Measurements from ENCODE around the gene PSMA3.

Gene PSMA3

DNA sequence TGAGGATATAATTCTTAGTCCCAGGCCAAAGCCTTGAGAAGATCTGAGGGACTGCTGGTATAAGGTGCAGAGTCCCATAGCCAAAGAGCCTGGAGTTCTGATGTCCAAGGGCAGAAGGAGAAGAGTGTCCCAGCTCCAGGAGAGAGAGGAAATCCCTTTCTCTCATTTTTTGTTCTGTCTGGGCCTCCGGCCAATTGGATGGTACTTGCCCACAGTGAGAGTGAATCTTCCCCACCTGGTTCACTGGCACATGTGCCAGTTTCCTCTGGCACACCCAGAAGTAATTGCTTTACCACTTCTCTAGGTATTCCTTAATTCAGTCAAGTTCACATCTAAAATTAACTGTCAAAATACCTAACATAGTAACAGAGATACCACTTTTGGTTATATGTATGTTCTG is 69.1 kb downstream of the PSMA3 start:
- Histone ChIP-seq H3K9me3 (ENCODE audit: control extremely low read depth in 1 of 5, control insufficient read depth in 4 of 5, insufficient read depth in 2 of 5, low read depth in 1 of 5, low read length in 4 of 5) (no peaks in the 10 kb centered on the region), H3K27me3 (replicated peaks in 2 of 5; ENCODE audit: control insufficient read depth in 4 of 5, insufficient read depth in 5 of 5, low read length in 4 of 5) (no peaks in the 10 kb centered on the region), H3K4me3 (ENCODE audit: control insufficient read depth in 1 of 7, extremely low read depth in 1 of 7, insufficient read depth in 4 of 7, low read depth in 2 of 7, low read length in 6 of 7) (no peak overlapping the region), H3K36me3 (ENCODE audit: control insufficient read depth in 4 of 4, insufficient read depth in 4 of 4, low read length in 3 of 4) (peaks cover 6 to 41% (median 16%) of the 10 kb centered on the region in 4 experiments), H3K27ac (ENCODE audit: insufficient read depth in 1 of 2, low read depth in 1 of 2, low read length in 2 of 2, poor library complexity in 1 of 2, severe bottlenecking in 2 of 2) (no peak overlapping the region), H3K4me1 (ENCODE audit: control extremely low read depth in 1 of 4, control insufficient read depth in 4 of 4, insufficient read depth in 4 of 4, low read length in 3 of 4) (no peaks in the 10 kb centered on the region)
- ChIA-PET CTCF (interaction anchor here (0.9 to 1.9 kb wide), 4 partner anchors 9 to 50 kb away, joined by 3 to 4 read pairs (median 4); no protein-coding TSS in a partner anchor), POLR2A (no interaction called here)
- DNase-seq, result no peak
- 100% methylated on average over 1 of the region's 1 CpG for WGBS (ENCODE audit: insufficient coverage)

DNA sequence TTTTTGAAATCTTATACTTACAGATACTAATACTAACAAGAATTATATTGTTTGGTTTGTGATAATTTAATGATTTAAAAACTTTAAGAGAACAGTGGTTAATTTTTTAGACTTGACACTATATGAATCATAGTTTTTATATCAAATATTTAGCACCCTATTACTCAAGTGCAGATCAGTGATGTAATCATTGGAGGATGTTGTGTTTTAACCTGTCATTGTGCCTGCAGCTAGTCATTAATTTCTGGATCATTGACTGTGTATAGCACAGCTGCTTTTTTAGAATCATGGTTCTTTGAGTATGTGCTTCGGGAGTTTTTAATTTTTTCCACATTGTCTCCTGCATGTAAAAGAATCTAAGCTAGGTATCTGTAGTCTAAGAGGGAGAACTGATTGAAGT is 71.0 kb downstream of the PSMA3 start:
- no peak for DNase-seq
- CTCF ChIA-PET, result no interaction called here

More for the DNA sequence above, 71.0 kb downstream of the PSMA3 start:
- no CpG with 5 or more reads among the region's 1 CpG for WGBS (ENCODE audit: insufficient coverage)
- Histone ChIP-seq H3K4me1 (ENCODE audit: control extremely low read depth in 1 of 4, control insufficient read depth in 4 of 4, insufficient read depth in 4 of 4, low read length in 3 of 4) (no peaks in the 10 kb centered on the region), H3K9me3 (ENCODE audit: control extremely low read depth in 1 of 5, control insufficient read depth in 4 of 5, insufficient read depth in 2 of 5, low read depth in 1 of 5, low read length in 4 of 5) (no peaks in the 10 kb centered on the region), H3K27ac (ENCODE audit: insufficient read depth in 1 of 2, low read depth in 1 of 2, low read length in 2 of 2, poor library complexity in 1 of 2, severe bottlenecking in 2 of 2) (no peak overlapping the region), H3K36me3 (ENCODE audit: control insufficient read depth in 4 of 4, insufficient read depth in 4 of 4, low read length in 3 of 4) (peaks cover 8 to 43% (median 17%) of the 10 kb centered on the region in 4 experiments), H3K4me3 (ENCODE audit: control insufficient read depth in 1 of 7, extremely low read depth in 1 of 7, insufficient read depth in 4 of 7, low read depth in 2 of 7, low read length in 6 of 7) (no peak overlapping the region), H3K27me3 (replicated peaks in 2 of 5; ENCODE audit: control insufficient read depth in 4 of 5, insufficient read depth in 5 of 5, low read length in 4 of 5) (no peaks in the 10 kb centered on the region)
- POLR2A ChIA-PET, result interaction anchor here (0.5 to 0.7 kb wide), 2 partner anchors 20 to 46 kb away, joined by 3 to 4 read pairs; no protein-coding TSS in a partner anchor

Data from common myeloid progenitor, CD34-positive (primary cell).